NOMO-1 (cell line): Measurements from ENCODE around the gene TMED6.
A peak's percentile ranks its signal among the peaks of the same experiment; 100 is the strongest.

Experiments
- DNase-seq, 2 experiments: peaks; one replicate each; lab custom pipeline; 2025; ENCODE audit not compliant: unreplicated experiment in 2 of 2; lab: John Stamatoyannopoulos, UW

Gene TMED6

GRCh38 chr16:69324585-69325253 is 26.9 kb downstream of the TMED6 start:
- no peak for DNase-seq

- no peak for DNase-seq
Observed at GRCh38 chr16:69324013-69324531, 27.5 kb downstream of the TMED6 start.

- no peak for DNase-seq
Observed at GRCh38 chr16:69323415-69323814, 28.2 kb downstream of the TMED6 start.

GRCh38 chr16:69322343-69322742 is 29.2 kb downstream of the TMED6 start:
- no peak for DNase-seq

GRCh38 chr16:69321080-69321479 is 30.5 kb downstream of the TMED6 start:
- no peak for DNase-seq

GRCh38 chr16:69320740-69321073 is 30.9 kb downstream of the TMED6 start:
- DNase-seq, result no peak

GRCh38 chr16:69319826-69320739 is 31.5 kb downstream of the TMED6 start:
- no peak for DNase-seq

GRCh38 chr16:69319381-69319780 is 32.2 kb downstream of the TMED6 start:
- DNase-seq, result no peak

- DNase-seq, result no peak
Observed at GRCh38 chr16:69318911-69319289, 32.7 kb downstream of the TMED6 start.

- no peak for DNase-seq
Observed at GRCh38 chr16:69318177-69318910, 33.2 kb downstream of the TMED6 start.

GRCh38 chr16:69316595-69317034 is 35.0 kb downstream of the TMED6 start:
- DNase-seq, result no peak

- DNase-seq, result no peak
Observed at GRCh38 chr16:69315486-69316311, 35.9 kb downstream of the TMED6 start.

- no peak for DNase-seq
Observed at GRCh38 chr16:69314534-69314933, 37.1 kb downstream of the TMED6 start.

GRCh38 chr16:69313469-69313868 is 38.1 kb downstream of the TMED6 start:
- no peak for DNase-seq

GRCh38 chr16:69311533-69312387 is 39.8 kb downstream of the TMED6 start:
- no peak for DNase-seq

- peak; percentile 94 to 97 for DNase-seq
Observed at GRCh38 chr16:69310653-69311532, 40.7 kb downstream of the TMED6 start, which contains the start of gene VPS4A. Gene VPS4A (plus strand): TSS chr16:69311350. CDS start chr16:69311512, 162 bp downstream.

- no peak for DNase-seq
Observed at GRCh38 chr16:69309316-69309715, 42.3 kb downstream of the TMED6 start.

GRCh38 chr16:69307856-69308255 is 43.7 kb downstream of the TMED6 start:
- DNase-seq, result no peak
